Calu3 (cell line): ENCODE measurements around the gene GSTA3. TPM values are rescaled to one million over a fixed set of nuclear protein-coding genes. Genes with fewer than 3 reads are reported as not detected.
"Not testable (repeated sequence)": the region's sequence is repeated elsewhere in the genome, so short reads cannot be mapped to it uniquely, and the experiment has no call there.

Source experiments
- BruUV-seq: library from RNA; stranded (reverse); fragments of 400-500 nt; replicated peaks from 2 replicates; lab custom pipeline; 2021; lab: Mats Ljungman, UMichigan
- CTCF ChIA-PET: fragments of 300-600 bp; sonication (Branson Sonifier 250); formaldehyde crosslinking; loops from one replicate; lab custom pipeline; 2022; ENCODE audit warnings: antibody characterized with exemption; lab: Charles Lee
- DNase-seq: peaks from one replicate; pipeline ENCODE4 v3.0.0; 2022
- H3K27ac Mint-ChIP-seq: one replicate; pipeline ENCODE4 v1.8.0; 2022; ENCODE audit warnings: mixed read lengths; ENCODE audit not compliant: unreplicated experiment
- H3K27me3 Mint-ChIP-seq: one replicate; pipeline ENCODE4 v1.8.0; 2022; ENCODE audit warnings: mixed read lengths; ENCODE audit not compliant: unreplicated experiment
- H3K36me3 Mint-ChIP-seq: one replicate; pipeline ENCODE4 v1.8.0; 2022; ENCODE audit warnings: mild to moderate bottlenecking, moderate library complexity, mixed read lengths; ENCODE audit not compliant: insufficient read depth, unreplicated experiment
- H3K4me1 Mint-ChIP-seq: one replicate; pipeline ENCODE4 v1.8.0; 2022; ENCODE audit warnings: mild to moderate bottlenecking, low read depth, mixed read lengths; ENCODE audit not compliant: unreplicated experiment
- H3K4me3 Mint-ChIP-seq: one replicate; pipeline ENCODE4 v1.8.0; 2022; ENCODE audit warnings: mild to moderate bottlenecking, low read depth, moderate library complexity, mixed read lengths; ENCODE audit not compliant: unreplicated experiment
- H3K9me3 Mint-ChIP-seq: one replicate; pipeline ENCODE4 v1.8.0; 2022; ENCODE audit warnings: low read depth, mixed read lengths; ENCODE audit not compliant: unreplicated experiment
- intact Hi-C: fragments of 100-400 bp; cut with micrococcal nuclease; formaldehyde crosslinking; loops from one replicate; pipeline ENCODE4 v1.10.0; 2022; ENCODE audit not compliant: unreplicated experiment
- total RNA-seq: library from RNA; stranded (reverse); gene quantifications from 2 replicates; pipeline ENCODE4 v1.2.3, GENCODE V29; 2022
- TF ChIP-seq, protein P1 (sequence below): fragments of 200-600 bp; IDR thresholded peaks from one replicate; pipeline ENCODE4 v1.8.0; 2022; ENCODE audit warnings: antibody characterized with exemption; ENCODE audit not compliant: unreplicated experiment

Gene GSTA3
- total RNA-seq, 1 experiment from 2014 or later, result not detected

DNA sequence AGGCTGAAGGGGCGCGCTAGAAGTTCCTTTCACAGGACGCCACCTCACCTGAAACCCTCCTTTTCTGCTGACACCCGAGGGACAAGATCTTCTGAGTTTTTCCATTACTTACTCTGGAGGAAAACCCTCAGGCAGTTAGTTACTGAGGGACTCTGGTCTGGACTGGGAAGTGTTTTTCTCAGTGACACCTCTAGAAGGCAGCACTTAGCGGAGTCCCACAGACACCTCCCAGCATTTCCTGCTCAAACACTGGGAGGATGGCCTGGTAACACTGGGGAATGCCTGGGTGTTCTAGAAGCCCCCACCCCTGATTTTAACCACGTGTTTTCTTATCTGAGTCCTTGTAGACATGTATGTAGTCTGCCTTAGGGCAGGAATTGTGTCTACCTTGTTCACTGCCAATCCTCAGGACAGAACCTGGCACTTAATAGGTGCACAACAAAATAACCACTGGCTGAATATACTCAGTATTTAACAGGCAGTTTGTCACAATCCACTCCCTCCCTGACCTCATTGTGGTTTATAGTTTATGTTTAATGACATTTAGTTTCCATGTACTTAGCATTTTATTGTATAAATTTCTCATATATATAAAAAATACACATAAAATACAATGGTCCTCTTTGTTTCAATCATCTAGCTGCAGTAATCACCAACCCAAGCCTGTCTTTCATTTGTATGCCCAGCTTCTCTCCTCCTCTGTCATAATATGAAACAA, 4.8 kb downstream of the GSTA3 start:
- TF ChIP-seq, protein P1, sequence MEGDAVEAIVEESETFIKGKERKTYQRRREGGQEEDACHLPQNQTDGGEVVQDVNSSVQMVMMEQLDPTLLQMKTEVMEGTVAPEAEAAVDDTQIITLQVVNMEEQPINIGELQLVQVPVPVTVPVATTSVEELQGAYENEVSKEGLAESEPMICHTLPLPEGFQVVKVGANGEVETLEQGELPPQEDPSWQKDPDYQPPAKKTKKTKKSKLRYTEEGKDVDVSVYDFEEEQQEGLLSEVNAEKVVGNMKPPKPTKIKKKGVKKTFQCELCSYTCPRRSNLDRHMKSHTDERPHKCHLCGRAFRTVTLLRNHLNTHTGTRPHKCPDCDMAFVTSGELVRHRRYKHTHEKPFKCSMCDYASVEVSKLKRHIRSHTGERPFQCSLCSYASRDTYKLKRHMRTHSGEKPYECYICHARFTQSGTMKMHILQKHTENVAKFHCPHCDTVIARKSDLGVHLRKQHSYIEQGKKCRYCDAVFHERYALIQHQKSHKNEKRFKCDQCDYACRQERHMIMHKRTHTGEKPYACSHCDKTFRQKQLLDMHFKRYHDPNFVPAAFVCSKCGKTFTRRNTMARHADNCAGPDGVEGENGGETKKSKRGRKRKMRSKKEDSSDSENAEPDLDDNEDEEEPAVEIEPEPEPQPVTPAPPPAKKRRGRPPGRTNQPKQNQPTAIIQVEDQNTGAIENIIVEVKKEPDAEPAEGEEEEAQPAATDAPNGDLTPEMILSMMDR, result no peak
- Mint-ChIP-seq H3K4me3 (no peak overlapping the region), H3K4me1 (no peaks in the 10 kb centered on the region), H3K9me3 (no peaks in the 10 kb centered on the region), H3K27me3 (peaks cover 28% of the 10 kb centered on the region), H3K27ac (no peak overlapping the region), H3K36me3 (no peaks in the 10 kb centered on the region)
- CTCF ChIA-PET, result no interaction called here
- DNase-seq, result peak; percentile 9
- no TSS peak for BruUV-seq
- intact Hi-C loops, result no loop called here

DNA sequence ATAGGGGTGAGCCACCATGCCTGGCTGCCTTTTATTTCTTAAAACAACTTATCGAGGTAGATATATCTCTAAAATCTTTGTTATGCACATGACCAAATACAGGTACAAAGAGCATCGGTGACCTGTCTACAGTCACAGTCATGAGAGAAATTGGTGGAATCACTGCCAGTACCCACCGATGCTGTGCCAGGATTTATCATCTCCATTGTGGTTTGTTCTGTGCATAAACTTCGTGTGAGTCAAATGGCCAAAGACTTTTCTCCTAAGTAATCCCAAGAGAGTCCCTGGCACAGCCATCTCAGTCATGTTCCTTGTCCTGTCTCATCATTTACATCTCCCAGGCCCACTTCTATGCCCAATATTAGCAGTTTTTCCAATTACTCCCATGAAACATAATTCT, 9.0 kb downstream of the GSTA3 start:
- CTCF ChIA-PET, result interaction anchor here (0.7 kb wide), 1 partner anchor 31 kb away, joined by 6 read pairs; no protein-coding TSS in a partner anchor

DNA sequence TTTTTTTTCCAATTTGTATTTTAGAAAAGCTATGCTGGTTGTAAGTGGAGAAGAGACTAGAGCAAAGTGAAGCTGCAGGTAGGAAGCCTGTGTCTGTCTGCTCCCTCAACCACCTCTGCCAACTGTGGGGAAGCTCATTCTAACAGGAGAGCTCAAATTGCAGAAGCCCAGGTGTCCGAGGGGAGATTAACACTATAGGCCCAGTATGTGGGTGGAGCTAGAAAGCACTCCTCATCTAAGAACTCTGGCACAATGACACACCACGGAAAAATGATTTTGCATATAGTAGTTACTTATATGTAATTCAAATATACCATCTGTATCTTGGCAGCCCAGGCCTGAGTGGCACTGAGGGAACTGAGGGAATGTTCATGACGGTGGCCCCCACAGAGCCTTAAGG, 13.7 kb downstream of the GSTA3 start:
- H3K4me3 Mint-ChIP-seq, H3K27ac Mint-ChIP-seq, CTCF ChIA-PET, H3K9me3 Mint-ChIP-seq, intact Hi-C loops, H3K36me3 Mint-ChIP-seq, DNase-seq, BruUV-seq, H3K4me1 Mint-ChIP-seq: not testable (repeated sequence)
- H3K27me3 Mint-ChIP-seq, result peaks cover 54% of the 10 kb centered on the region

More for the DNA sequence above, 9.0 kb downstream of the GSTA3 start:
- Mint-ChIP-seq H3K36me3 (no peaks in the 10 kb centered on the region), H3K4me3 (no peak overlapping the region), H3K9me3 (peaks cover 6% of the 10 kb centered on the region), H3K27ac (no peak overlapping the region), H3K4me1 (peaks cover 8% of the 10 kb centered on the region), H3K27me3 (peaks cover 59% of the 10 kb centered on the region)
- no TSS peak for BruUV-seq
- TF ChIP-seq, protein P1, result no peak
- no peak for DNase-seq
- intact Hi-C loops, result no loop called here

DNA sequence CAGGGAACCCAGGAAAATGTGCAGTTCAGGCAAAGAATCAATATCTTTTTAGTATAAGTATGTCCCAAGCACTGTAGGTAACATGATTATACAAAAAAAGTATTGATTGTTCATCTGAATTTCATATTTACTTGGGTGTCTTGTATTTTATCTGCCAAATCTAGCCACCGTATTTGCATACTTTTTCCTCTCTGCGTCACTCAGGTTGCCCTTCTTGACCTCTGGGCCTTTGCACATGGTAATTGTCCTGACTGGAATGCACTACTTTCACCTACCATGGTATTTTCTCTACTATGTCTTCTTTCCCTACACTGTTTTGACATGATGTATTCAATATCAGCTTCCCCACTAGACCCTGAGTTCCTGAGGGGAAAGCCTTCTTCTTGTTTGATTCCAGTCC, 15.2 kb downstream of the GSTA3 start:
- H3K27me3 Mint-ChIP-seq, result peaks cover 39% of the 10 kb centered on the region
- BruUV-seq, result no TSS peak
- no peak overlapping the region for H3K27ac Mint-ChIP-seq
- no peaks in the 10 kb centered on the region for H3K36me3 Mint-ChIP-seq
- intact Hi-C loops, result no loop called here
- peaks cover 8% of the 10 kb centered on the region for H3K4me1 Mint-ChIP-seq
- H3K9me3 Mint-ChIP-seq, result peaks cover 6% of the 10 kb centered on the region
- H3K4me3 Mint-ChIP-seq, result no peak overlapping the region
- CTCF ChIA-PET, result no interaction called here
- TF ChIP-seq, protein P1, result no peak
- DNase-seq, result no peak

DNA sequence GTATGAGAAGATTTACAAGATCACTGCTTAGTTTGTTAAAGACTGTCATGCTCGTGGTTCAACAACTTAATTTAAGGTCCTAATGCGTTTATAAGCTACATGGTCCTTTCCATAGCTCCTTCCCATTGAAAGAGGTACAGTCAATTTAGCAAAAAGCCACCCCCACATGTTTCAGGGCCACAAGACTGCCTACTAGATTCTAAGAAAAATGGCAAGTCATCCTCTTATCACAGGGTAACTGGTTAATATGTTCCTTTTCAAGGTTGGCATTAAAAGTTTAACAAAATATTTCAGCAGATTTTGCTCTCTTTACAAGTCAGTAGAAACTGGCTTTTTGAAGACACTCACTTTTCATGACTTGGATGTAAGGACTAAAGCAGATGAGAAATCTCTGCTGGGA, 15.7 kb downstream of the GSTA3 start:
- TF ChIP-seq, protein P1, result no peak
- H3K27ac Mint-ChIP-seq, result no peak overlapping the region
- no TSS peak for BruUV-seq
- no peak for DNase-seq
- H3K9me3 Mint-ChIP-seq, result peaks cover 6% of the 10 kb centered on the region
- CTCF ChIA-PET, result no interaction called here
- H3K4me1 Mint-ChIP-seq, result peaks cover 3% of the 10 kb centered on the region
- no peak overlapping the region for H3K4me3 Mint-ChIP-seq
- intact Hi-C loops, result no loop called here
- H3K27me3 Mint-ChIP-seq, result peaks cover 34% of the 10 kb centered on the region
- H3K36me3 Mint-ChIP-seq, result no peaks in the 10 kb centered on the region
